GM19099 (cell line): ENCODE measurements around the gene ZBTB45.
A peak's percentile ranks its signal among the peaks of the same experiment; 100 is the strongest.

Source experiments
- POLR2A ChIP-seq: IDR thresholded peaks from 3 replicates; pipeline ENCODE4 v1.6.1; 2011; ENCODE audit warnings: low read depth; ENCODE audit not compliant: insufficient read length; ENCODE audit errors: extremely low read depth

The ZBTB45 gene

DNA sequence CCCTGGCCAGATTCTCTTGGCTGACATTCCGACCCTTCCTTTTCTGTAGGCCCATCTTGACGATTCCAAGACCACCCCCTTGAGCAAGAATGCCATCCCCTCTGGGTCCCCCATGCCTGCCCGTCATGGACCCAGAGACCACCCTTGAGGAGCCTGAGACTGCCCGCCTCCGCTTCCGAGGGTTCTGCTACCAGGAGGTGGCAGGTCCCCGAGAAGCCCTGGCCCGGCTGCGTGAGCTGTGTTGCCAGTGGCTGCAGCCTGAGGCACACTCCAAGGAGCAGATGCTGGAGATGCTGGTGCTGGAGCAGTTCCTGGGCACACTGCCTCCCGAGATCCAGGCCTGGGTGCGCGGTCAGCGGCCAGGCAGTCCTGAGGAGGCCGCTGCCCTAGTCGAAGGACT, 42.5 kb downstream of the ZBTB45 start:
- TF ChIP-seq POLR2A, result no peak

- TF ChIP-seq POLR2A, result no peak
Measured at GRCh38 chr19:58476498-58477015, 43.1 kb downstream of the ZBTB45 start.

- peak; percentile 60 for TF ChIP-seq POLR2A
Measured at GRCh38 chr19:58475714-58476497, 43.7 kb downstream of the ZBTB45 start, which contains the start of gene ZNF446. ZNF446 (plus strand) TSS chr19:58476352; CDS start chr19:58477219, 867 bp downstream.

DNA sequence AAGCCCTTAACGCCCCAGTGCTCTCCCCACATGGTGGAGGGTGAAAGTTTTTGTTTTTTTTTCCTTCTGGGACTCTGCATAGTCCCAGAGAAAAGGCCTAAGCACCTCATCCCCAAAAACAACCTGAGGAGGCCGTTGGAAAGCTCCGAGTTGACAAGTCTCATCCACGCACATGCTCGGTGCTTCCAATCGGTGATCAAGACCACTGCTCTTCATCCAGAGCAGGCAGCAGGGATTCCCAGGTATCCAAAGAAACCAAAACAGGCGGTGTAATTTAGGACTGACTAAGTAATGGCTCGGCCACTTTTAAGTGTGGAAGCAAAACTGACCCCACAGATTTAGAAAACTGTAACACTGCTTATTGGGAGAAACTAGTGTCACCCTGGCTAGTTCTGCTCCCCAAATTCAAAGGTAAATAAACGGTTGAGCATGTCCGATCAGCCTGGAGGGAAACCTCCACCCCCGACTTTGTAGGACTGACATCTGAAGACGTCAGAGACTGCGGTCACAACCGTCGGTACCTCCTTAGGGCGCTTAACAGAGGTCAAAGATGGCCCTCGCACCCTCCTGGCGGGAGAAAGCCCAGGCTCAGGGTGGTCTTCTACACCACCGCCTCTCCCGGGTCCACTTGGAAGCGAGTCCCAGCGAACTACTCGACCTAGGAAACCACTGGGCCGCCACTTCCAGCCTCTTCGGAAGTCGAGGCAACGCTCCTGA, 44.5 kb downstream of the ZBTB45 start:
- no peak for TF ChIP-seq POLR2A

- TF ChIP-seq POLR2A, result no peak
Measured at GRCh38 chr19:58474291-58474996, 45.2 kb downstream of the ZBTB45 start.

DNA sequence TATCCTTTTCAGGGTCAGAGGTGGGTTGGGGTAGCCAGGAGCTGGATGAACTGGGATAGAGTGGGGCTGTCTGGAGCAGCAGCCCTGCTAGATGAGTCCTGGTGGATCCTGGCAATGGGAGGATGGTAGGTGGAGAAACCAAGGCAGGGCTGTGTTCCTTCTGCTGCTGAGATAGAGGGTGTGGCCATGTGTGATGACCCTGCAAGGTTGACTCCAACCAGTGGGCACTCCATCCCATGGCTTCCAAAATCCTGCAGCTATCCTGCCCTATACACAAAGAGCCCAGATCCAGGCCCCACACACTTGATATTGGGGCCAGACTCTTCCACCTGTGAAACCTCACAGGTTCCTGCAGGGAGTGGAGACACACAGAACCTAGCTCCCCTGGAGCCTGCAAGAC, 45.8 kb downstream of the ZBTB45 start:
- TF ChIP-seq POLR2A, result no peak

GRCh38 chr19:58471736-58472135, 47.9 kb downstream of the ZBTB45 start:
- no peak for TF ChIP-seq POLR2A

- TF ChIP-seq POLR2A, result no peak
Measured at GRCh38 chr19:58469241-58470013, 50.2 kb downstream of the ZBTB45 start.

- TF ChIP-seq POLR2A, result no peak
Measured at GRCh38 chr19:58468216-58468839, 51.3 kb downstream of the ZBTB45 start.

- peak; percentile 73 for TF ChIP-seq POLR2A
Measured at GRCh38 chr19:58466760-58467589, 52.6 kb downstream of the ZBTB45 start, which contains the start of gene ZNF324. ZNF324 (plus strand) TSS chr19:58467080; CDS start chr19:58469186, 2,106 bp downstream.

- TF ChIP-seq POLR2A, result no peak
Measured at GRCh38 chr19:58466089-58466759, 53.4 kb downstream of the ZBTB45 start.
